DOHH2 (cell line): ENCODE results near the gene MACROD2.
"Not testable (repeated sequence)": the region's sequence is repeated elsewhere in the genome, so short reads cannot be mapped to it uniquely, and the experiment has no call there.

Experiments
- H3F3A ChIP-seq: fragments of 200-600 bp; sonication (generic), shearing (Covaris generic); 2 replicates; pipeline ENCODE4 v1.6.0; 2016; ENCODE audit warnings: antibody characterized with exemption, mild to moderate bottlenecking; ENCODE audit not compliant: control insufficient read depth, insufficient read depth
- H3K27ac ChIP-seq: fragments of 200-600 bp; sonication (generic); 2 replicates; pipeline ENCODE4 v1.5.1; 2014; ENCODE audit warnings: low read depth, mild to moderate bottlenecking, low read length, moderate library complexity
- H3K27me3 ChIP-seq: fragments of 200-600 bp; sonication (generic); 2 replicates; pipeline ENCODE4 v1.6.1; 2014; ENCODE audit warnings: mild to moderate bottlenecking, low read length, mixed read lengths; ENCODE audit not compliant: control insufficient read depth
- H3K36me3 ChIP-seq: fragments of 200-600 bp; sonication (generic); 2 replicates; pipeline ENCODE4 v1.6.1; 2014; ENCODE audit warnings: mild to moderate bottlenecking, low read length, moderate library complexity, mixed read lengths; ENCODE audit not compliant: control insufficient read depth
- H3K4me1 ChIP-seq: fragments of 200-600 bp; sonication (generic); 2 replicates; pipeline ENCODE4 v1.6.1; 2014; ENCODE audit warnings: mild to moderate bottlenecking, low read length, mixed read lengths; ENCODE audit not compliant: control insufficient read depth
- H3K4me2 ChIP-seq: fragments of 200-600 bp; sonication (generic); 2 replicates; pipeline ENCODE4 v1.6.0; 2014; ENCODE audit warnings: mild to moderate bottlenecking, low read length, moderate library complexity
- H3K4me3 ChIP-seq: fragments of 200-600 bp; sonication (generic); 2 replicates; pipeline ENCODE4 v1.5.1; 2014; ENCODE audit warnings: mild to moderate bottlenecking, low read length, mixed read lengths
- H3K79me2 ChIP-seq: fragments of 200-600 bp; sonication (generic); 2 replicates; pipeline ENCODE4 v1.6.1; 2014; ENCODE audit warnings: mild to moderate bottlenecking, low read length, mixed read lengths; ENCODE audit not compliant: control insufficient read depth
- H3K9me2 ChIP-seq: fragments of 200-600 bp; sonication (generic); replicated peaks from 2 replicates; pipeline ENCODE4 v1.6.1; 2014; ENCODE audit warnings: mild to moderate bottlenecking, low read length, mixed read lengths; ENCODE audit not compliant: control insufficient read depth
- H3K9me3 ChIP-seq: fragments of 200-600 bp; sonication (generic); 2 replicates; pipeline ENCODE4 v1.6.1; 2014; ENCODE audit warnings: antibody characterized with exemption, low read length, mixed read lengths; ENCODE audit not compliant: control insufficient read depth, insufficient read depth
- H4K20me1 ChIP-seq: fragments of 200-600 bp; sonication (generic); 2 replicates; pipeline ENCODE4 v1.6.0; 2014; ENCODE audit warnings: low read depth, mild to moderate bottlenecking, antibody characterized with exemption, low read length, moderate library complexity; ENCODE audit not compliant: control insufficient read depth, insufficient read depth
- EZH2phosphoT487 ChIP-seq: fragments of 200-600 bp; sonication (generic); IDR thresholded peaks from 2 replicates; pipeline ENCODE4 v1.6.1; 2017; ENCODE audit warnings: borderline replicate concordance, mild to moderate bottlenecking, antibody characterized with exemption, low read length, moderate library complexity, mixed read lengths
- TF ChIP-seq, protein P1 (sequence below): fragments of 200-600 bp; sonication (generic); IDR thresholded peaks from one replicate; pipeline ENCODE4 v1.5.1; 2014; ENCODE audit warnings: antibody characterized with exemption, mild to moderate bottlenecking, low read depth, low read length; ENCODE audit not compliant: poor library complexity, severe bottlenecking

Gene MACROD2

GRCh38 chr20:15528391-15529111 is 1533.2 kb downstream of the MACROD2 start:
- Histone ChIP-seq H3F3A (no peaks in the 10 kb centered on the region), H3K36me3 (no peaks in the 10 kb centered on the region), H3K27me3 (no peaks in the 10 kb centered on the region), H3K4me1 (no peaks in the 10 kb centered on the region), H3K27ac (no peak overlapping the region), H3K4me2 (no peak overlapping the region), H3K4me3 (no peak overlapping the region), H3K79me2 (no peaks in the 10 kb centered on the region), H3K9me3 (no peaks in the 10 kb centered on the region; the same call in 1 of the 2 replicates), H3K9me2 (no peaks in the 10 kb centered on the region), H4K20me1 (no peaks in the 10 kb centered on the region)
- TF ChIP-seq EZH2phosphoT487: no peak
- TF ChIP-seq, protein P1, sequence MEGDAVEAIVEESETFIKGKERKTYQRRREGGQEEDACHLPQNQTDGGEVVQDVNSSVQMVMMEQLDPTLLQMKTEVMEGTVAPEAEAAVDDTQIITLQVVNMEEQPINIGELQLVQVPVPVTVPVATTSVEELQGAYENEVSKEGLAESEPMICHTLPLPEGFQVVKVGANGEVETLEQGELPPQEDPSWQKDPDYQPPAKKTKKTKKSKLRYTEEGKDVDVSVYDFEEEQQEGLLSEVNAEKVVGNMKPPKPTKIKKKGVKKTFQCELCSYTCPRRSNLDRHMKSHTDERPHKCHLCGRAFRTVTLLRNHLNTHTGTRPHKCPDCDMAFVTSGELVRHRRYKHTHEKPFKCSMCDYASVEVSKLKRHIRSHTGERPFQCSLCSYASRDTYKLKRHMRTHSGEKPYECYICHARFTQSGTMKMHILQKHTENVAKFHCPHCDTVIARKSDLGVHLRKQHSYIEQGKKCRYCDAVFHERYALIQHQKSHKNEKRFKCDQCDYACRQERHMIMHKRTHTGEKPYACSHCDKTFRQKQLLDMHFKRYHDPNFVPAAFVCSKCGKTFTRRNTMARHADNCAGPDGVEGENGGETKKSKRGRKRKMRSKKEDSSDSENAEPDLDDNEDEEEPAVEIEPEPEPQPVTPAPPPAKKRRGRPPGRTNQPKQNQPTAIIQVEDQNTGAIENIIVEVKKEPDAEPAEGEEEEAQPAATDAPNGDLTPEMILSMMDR: no peak

DNA sequence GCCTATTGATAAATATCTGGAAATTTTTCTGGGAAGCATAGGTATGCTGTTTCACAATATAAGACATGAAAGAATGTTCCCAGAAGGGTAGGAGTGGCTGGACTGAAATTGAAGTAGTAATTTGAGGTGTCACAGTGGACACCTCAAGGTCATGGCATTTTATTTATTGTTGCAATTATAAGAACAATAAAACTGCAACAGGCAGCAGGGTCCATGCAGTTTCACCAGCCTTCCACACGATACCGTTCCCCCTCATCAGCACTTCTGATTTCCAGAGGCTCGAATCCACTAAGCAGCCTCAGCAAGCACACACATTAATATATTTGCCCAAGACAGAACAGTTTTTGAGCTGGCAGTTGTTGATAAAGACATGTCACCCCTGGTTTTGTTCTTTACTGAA is 1540.5 kb downstream of the MACROD2 start:
- Histone ChIP-seq H3K9me3 (no peaks in the 10 kb centered on the region), H3K4me1 (no peaks in the 10 kb centered on the region), H4K20me1 (no peaks in the 10 kb centered on the region), H3K9me2 (no peaks in the 10 kb centered on the region), H3K36me3 (no peaks in the 10 kb centered on the region), H3K27me3 (no peaks in the 10 kb centered on the region), H3K4me3 (no peak overlapping the region), H3K27ac (no peak overlapping the region), H3K4me2 (no peak overlapping the region), H3F3A (no peaks in the 10 kb centered on the region), H3K79me2 (no peaks in the 10 kb centered on the region)
- TF ChIP-seq EZH2phosphoT487: no peak
- TF ChIP-seq, protein P1: no peak

- H3K79me2 ChIP-seq, H3K27ac ChIP-seq: not testable (repeated sequence)
Observed at GRCh38 chr20:15537200-15537599, 1541.9 kb downstream of the MACROD2 start.

DNA sequence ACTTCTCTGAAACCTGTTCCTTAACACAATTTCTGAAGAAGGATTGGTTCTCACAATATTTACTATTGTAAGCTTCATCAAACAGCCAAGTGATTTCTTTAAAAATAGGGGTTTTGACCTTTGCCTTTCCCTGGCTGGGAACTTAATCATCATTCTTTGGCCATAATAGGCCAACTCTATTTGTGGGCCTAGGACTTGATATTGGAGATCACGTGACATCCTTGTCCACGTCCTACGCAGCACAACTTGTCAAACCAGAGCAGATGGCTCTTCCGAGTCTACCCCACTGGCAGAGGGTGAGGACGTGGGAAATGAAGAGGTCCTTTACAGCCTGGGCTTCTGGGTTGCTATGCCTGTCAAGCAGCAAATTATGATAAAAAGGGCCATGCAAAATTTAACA is 1547.3 kb downstream of the MACROD2 start:
- Histone ChIP-seq H3K9me3 (peaks cover 3% of the 10 kb centered on the region; the same call in 1 of the 2 replicates), H3K4me2 (no peak overlapping the region), H3K36me3 (no peaks in the 10 kb centered on the region), H3K4me1 (no peaks in the 10 kb centered on the region), H3K27me3 (no peaks in the 10 kb centered on the region), H3K79me2 (no peaks in the 10 kb centered on the region), H3F3A (no peaks in the 10 kb centered on the region), H4K20me1 (no peaks in the 10 kb centered on the region), H3K4me3 (no peak overlapping the region), H3K27ac (no peak overlapping the region), H3K9me2 (no peaks in the 10 kb centered on the region)
- TF ChIP-seq EZH2phosphoT487: no peak
- TF ChIP-seq, protein P1: no peak

More at GRCh38 chr20:15537200-15537599, 1541.9 kb downstream of the MACROD2 start:
- H3K36me3 ChIP-seq, H3F3A ChIP-seq, H3K27me3 ChIP-seq, H3K4me2 ChIP-seq, H3K9me2 ChIP-seq, H3K4me1 ChIP-seq, H4K20me1 ChIP-seq, H3K9me3 ChIP-seq, H3K4me3 ChIP-seq: not testable (repeated sequence)
